ENCODE measurements around the gene KAZN.

The KAZN gene

DNA sequence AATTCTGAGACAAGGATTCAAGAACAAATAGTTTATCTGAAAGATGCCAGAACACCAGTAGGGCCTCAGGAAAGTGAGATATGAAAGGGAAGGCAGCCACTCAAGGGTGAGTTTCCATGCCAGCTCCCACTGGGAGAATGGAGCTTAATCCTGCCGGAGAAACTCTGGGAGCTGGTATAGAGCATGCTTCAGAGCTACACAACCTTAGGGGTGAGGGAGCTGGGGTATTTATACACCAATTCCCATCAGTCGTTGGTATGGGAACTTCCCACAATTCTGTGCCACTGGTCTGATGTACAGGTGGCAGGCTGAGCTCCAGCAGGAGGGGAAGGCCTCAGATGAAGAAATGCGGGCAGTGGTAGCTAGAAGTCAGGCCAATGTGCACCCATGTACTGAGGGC lies 86.6 kb downstream of the KAZN start:
- DNase-seq (ENCODE audit: low read depth): no peak
- TF ChIP-seq, protein P1, sequence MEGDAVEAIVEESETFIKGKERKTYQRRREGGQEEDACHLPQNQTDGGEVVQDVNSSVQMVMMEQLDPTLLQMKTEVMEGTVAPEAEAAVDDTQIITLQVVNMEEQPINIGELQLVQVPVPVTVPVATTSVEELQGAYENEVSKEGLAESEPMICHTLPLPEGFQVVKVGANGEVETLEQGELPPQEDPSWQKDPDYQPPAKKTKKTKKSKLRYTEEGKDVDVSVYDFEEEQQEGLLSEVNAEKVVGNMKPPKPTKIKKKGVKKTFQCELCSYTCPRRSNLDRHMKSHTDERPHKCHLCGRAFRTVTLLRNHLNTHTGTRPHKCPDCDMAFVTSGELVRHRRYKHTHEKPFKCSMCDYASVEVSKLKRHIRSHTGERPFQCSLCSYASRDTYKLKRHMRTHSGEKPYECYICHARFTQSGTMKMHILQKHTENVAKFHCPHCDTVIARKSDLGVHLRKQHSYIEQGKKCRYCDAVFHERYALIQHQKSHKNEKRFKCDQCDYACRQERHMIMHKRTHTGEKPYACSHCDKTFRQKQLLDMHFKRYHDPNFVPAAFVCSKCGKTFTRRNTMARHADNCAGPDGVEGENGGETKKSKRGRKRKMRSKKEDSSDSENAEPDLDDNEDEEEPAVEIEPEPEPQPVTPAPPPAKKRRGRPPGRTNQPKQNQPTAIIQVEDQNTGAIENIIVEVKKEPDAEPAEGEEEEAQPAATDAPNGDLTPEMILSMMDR (conservative IDR thresholded peaks at IDR 0.05; ENCODE audit: low read length): no peak
- H3K4me3 ChIP-seq (ENCODE audit: low read length): no peak overlapping the region

DNA sequence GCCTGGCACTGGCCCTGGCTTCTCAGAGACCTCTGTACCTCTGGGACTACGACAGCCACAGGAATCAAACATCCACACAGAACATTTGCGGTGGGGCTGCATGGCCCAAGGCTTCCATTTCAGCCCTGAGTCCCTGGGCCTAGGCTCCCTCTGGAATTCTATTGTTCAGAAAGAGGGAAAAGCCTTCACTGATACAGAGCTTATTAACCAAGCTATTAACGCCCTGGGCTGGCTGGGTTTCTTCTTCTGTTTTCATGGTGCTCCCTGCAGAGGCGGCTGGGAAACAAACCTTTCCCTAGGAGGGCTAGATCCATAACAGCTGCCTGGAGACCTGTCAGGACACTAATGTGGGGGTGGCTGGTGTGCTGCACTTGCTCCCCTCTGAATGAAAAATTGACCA lies 88.2 kb downstream of the KAZN start:
- TF ChIP-seq, protein P1 (conservative IDR thresholded peaks at IDR 0.05; ENCODE audit: low read length): no peak
- DNase-seq (ENCODE audit: low read depth): no peak
- H3K4me3 ChIP-seq (ENCODE audit: low read length): no peak overlapping the region

DNA sequence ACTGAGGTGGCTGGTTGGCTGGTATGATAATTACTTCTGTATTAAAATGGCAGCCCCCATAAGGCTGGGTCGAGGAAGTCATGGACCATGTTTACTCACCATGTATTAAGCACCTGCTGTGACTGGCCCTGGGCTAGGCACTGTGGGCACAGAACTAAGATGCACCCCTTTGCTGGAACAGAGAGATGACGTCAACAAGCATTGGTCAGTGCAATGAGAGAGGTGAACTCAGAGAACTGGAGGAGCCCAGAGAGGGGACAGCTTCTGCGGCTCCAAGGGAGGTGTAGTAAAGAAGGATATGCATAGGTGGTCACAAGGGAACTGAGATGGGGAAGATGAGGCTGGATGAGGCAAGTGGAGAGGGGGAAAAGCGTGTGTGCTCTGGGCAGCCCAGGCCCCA lies 88.7 kb downstream of the KAZN start:
- H3K4me3 ChIP-seq (ENCODE audit: low read length): no peak overlapping the region
- TF ChIP-seq, protein P1 (conservative IDR thresholded peaks at IDR 0.05; ENCODE audit: low read length): no peak
- DNase-seq (ENCODE audit: low read depth): no peak

DNA sequence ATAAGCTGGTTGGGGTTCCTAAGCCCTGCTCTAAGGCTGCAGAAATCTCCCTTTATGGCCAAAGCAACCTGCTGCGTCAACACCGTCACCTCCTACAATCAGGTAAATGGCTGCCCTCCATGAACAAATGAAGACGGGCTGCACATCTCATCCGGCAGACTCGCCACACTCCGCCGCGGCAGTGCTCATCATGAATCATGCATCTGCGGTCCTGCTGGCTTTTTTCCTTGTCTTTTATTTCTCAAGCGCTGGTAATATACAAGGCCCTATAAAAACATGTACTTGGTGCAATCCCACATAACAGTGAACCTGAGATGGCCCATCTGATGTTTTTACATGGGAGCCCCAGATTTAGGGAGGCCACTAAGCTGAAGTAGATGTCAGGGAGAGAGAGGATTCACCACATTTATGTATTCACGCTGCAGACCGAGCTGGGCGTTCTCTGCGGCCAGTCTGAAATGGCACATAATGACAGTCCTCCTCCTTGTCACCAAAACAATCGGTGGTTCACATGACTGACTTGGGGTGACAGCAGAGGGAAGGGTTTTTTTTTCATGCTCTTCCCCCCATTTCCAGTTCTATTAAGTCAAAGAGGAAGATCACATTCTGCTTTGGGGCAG lies 91.6 kb downstream of the KAZN start:
- no peak for DNase-seq (ENCODE audit: low read depth)
- TF ChIP-seq, protein P1 (conservative IDR thresholded peaks at IDR 0.05; ENCODE audit: low read length): no peak
- H3K4me3 ChIP-seq (ENCODE audit: low read length): no peak overlapping the region

DNA sequence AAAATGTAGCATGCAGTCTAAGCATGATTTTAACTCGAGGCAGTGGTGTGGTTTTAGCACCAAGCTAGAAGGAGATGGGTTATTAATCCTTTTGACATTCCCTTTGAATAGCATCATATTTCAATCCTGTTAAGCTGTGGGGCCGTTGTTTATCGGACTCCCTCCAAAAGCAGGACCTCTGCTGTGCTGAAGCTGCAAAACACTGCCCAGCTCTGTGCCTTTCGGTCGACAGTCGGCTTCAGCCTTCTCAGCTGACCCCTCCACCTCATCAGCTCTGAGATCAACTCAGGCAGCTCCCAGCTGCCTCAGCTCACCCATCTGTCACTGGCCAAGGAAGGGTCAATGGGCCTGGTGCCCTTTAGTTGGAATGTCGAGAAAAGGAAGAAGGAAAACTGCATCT lies 95.5 kb downstream of the KAZN start:
- no peak for DNase-seq (ENCODE audit: low read depth)
- TF ChIP-seq, protein P1 (conservative IDR thresholded peaks at IDR 0.05; ENCODE audit: low read length): no peak
- H3K4me3 ChIP-seq (ENCODE audit: low read length): no peak overlapping the region

DNA sequence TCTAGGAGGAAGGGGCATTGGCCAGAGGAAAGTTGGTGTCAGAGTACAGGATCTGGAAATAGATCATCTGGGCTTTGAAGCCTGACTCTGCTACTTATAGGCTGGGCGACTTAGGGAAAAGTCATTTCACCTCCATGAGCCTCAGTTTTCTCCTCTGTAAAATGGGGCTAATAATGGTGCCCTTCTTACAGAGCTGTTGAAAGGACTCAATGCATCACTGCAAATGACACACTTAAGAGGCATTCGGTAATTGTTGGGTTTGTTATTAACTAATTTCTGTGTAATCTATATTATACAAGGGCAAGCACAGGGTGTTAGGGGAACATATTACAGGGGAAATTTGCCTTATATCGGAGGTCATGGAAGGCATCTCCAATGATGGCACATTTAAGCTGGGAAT lies 96.1 kb downstream of the KAZN start:
- no peak for DNase-seq (ENCODE audit: low read depth)
- no peak overlapping the region for H3K4me3 ChIP-seq (ENCODE audit: low read length)
- TF ChIP-seq, protein P1 (conservative IDR thresholded peaks at IDR 0.05; ENCODE audit: low read length): no peak

DNA sequence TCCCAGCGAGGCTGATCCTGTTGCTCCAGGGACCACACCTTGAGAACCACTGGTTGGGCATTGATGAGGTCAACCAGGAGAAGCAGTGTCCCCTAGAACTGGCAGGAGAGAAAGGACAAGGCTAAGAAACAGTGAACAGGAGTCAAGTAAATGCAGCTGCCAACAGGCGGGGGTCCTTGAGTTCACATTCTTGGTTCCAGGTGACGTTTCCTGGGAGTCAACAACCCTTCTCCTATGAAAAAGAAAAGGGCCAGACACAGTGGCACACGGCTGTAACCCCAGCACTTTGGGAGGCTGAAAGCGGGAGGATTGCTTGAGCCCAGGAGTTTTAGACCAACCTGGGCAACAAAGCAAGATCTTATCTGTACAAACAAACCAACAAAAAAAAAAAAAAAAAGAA lies 98.3 kb downstream of the KAZN start:
- H3K4me3 ChIP-seq (ENCODE audit: low read length): no peak overlapping the region
- no peak for DNase-seq (ENCODE audit: low read depth)
- TF ChIP-seq, protein P1 (conservative IDR thresholded peaks at IDR 0.05; ENCODE audit: low read length): no peak
